GM21723 (cell line): Measurements from ENCODE around the gene MRPL37.
"Not testable (repeated sequence)": the region's sequence is repeated elsewhere in the genome, so short reads cannot be mapped to it uniquely, and the experiment has no call there.

ENCODE experiments used
- ATAC-seq: cut with Tn5 transposase; IDR thresholded peaks from one replicate; pipeline ENCODE4 v1.9.1; 2021; ENCODE audit warnings: mild to moderate bottlenecking, moderate library complexity; ENCODE audit not compliant: unreplicated experiment

Gene MRPL37

DNA sequence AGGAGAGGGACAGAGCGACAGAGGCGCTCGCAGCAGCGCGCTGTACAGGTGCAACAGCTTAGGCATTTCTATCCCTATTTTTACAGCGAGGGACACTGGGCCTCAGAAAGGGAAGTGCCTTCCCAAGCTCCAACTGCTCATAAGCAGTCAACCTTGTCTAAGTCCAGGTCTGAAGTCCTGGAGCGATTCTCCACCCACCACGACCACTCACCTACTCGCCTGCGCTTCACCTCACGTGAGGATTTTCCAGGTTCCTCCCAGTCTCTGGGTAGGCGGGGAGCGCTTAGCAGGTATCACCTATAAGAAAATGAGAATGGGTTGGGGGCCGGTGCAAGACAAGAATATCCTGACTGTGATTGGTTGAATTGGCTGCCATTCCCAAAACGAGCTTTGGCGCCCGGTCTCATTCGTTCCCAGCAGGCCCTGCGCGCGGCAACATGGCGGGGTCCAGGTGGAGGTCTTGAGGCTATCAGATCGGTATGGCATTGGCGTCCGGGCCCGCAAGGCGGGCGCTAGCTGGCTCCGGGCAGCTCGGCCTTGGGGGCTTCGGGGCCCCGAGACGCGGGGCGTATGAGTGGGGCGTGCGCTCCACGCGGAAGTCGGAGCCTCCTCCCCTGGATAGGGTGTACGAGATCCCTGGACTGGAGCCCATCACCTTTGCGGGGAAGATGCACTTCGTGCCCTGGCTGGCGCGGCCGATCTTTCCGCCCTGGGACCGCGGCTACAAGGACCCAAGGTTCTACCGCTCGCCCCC lies at the start of gene MRPL37, which contains the start of gene CYB5RL:
TSS of gene MRPL37 (plus strand) at position 403 of the 754 bp plus-strand sequence. CDS start at position 480, 77 bp downstream.
TSS of gene CYB5RL (minus strand) at position 266 of the 754 bp plus-strand sequence. CDS start 4,414 bp downstream, outside the sequence.
- peak; percentile 94 for ATAC-seq

DNA sequence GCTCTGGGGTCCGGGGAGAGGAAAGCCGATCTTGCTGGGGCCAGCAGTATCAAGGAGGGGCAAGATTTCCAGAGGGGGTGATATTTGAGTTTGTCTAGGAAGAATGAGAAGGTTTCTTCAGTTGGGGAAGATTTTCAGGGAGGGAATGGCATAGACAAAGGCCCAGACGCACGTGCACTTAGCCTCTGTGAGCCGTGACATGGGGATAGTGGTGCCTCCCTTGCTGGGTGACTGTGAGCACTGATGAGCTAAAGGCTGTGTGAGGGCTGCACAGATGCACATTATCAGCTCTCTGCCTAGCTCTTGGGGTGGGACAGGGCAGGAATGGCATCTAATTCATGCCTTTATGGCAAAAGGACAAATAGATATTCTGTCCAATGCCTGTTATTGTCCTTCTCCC lies 49.0 kb upstream of the MRPL37 start:
- ATAC-seq: no peak

DNA sequence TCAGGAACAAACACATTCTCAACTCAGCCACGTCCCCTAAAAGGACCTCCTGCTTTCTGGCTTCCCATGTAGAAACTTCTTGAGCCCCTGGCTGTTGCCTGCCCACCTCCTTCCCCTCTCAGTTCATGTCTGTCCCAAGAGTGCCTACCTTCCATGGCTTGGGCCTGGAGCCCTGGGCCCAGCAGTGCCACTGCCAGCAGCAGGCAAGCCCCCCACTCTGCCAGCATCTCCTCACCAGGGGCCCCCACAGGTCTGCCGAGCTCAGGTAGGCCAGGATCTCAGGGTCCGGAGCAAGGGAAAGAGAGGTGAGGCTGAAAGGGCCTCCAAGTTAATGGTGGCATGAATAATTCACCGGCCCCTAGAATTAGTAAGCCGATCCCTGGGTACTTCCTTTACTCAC lies 47.3 kb upstream of the MRPL37 start, which contains the start of gene CDCP2:
TSS of gene CDCP2 (minus strand) at position 305 of the 400 bp plus-strand sequence. CDS start at position 227, 78 bp downstream.
- ATAC-seq: no peak

DNA sequence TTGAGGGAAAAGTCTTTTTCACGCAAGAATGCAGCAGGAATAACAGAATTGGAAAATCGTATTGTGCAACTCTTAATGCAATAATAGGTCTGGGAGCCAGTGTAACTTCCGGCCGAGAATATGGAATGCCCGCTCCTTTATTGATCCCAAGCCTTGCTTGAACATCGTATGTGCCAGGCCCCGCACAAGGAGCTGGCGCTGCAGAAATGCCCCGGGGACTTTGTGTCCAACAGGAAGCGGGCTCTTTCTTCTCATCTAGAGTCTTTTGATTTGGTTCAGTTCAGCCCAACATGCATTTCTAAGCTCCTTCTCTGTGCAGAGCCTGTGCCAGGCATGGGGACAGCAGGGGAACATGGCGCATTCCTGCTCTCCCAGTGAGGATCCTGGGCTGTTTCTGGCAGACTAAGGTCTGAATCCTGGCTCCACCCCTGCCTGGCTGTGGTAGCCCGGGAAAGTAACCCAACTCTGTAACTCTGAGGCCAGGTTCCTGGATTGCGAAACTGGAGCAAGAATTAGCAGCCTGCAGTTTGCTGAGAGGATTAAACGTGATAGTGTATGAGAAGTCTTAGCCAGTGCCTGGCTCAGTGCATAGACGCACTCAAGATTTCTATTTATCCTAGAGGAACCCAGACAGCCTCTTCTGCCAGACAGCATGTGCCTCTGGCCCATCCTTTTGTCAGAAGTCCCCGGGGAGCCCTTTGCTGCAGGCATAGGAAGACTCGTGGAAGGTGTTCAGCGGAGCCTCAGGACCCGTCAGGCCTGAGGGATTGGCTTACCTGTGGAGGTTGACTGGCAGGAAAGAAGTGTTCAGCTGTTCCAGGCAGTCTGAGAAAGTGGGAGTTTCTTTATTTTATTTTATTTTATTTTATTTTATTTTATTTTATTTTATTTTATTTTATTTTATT lies 46.2 kb upstream of the MRPL37 start:
- ATAC-seq: no peak

DNA sequence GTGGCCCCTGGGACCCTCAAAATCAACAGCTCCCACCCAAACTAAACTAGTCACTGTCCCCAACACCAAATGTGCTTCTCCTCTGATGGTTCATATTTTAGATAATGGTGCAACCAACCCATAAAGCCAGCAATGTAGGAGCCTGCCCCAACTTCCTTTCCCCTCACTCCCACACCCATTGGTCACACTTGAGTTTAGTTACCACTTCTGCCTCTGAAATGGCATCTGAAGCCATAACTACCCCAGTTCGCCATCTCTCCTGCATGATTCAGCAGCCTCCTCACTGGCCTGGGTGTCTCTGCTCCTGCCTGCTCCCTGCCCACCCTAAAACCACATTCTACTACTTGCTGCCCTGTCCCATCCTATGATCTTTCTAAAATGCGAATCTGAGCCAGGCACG lies 43.8 kb upstream of the MRPL37 start:
- no peak for ATAC-seq

DNA sequence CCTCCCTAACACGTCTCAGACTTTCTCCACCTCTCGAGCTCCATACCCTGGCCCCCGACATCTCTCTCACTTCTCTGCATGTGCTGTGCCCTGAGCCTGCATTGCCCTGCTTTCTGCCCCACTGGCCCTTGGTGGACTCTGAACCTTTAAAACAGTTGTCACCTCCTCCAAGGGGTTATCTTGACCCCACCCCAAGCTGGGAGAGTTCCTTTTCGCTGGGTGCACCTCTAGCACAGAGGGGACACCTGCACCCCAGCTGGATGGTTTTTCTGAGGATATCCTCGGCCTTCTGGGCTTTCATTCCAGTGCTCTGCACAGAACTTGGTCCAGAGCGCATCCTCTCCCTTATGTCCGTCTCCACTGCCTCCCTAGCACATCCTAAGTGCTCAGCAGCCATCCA lies 43.0 kb upstream of the MRPL37 start:
- ATAC-seq: no peak

DNA sequence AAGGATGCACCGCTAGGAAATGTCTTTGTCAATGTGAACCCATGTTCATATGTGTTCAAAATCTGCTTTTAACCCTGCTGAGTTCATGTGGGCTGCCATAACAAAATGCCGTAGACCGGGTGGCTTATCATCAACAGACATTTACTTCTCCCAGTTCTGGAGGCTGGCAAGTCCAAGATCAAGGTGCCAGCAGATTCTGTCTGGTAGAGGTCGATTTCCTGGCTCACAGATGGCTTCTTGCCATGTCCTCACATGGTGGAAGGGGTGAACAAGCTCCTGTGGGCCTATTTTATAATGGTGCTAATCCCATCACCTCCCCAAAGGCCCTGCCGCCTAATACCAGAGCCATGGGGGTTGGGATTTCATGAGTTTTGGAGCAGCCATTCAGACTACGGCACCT lies 42.6 kb upstream of the MRPL37 start:
- no peak for ATAC-seq

DNA sequence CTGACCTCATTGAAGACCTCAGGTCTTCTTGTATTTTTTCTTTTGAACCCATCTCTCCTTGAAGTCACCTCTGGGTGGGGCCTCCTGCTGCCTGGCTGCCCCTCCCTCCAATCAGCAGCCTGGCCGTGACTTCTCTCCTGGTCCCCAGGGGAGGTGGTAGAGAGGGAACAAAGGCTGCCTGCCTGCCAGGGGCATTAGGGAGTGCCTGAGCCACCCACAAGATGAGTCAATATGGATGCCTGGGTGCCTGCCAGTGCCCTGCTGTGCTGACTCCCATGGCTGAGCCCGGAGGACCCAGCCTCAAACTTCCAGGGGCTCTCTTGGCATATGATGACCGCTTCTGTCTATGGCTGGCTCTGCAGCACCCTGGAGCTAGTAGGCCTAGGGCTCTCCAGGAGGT lies 41.9 kb upstream of the MRPL37 start:
- no peak for ATAC-seq

DNA sequence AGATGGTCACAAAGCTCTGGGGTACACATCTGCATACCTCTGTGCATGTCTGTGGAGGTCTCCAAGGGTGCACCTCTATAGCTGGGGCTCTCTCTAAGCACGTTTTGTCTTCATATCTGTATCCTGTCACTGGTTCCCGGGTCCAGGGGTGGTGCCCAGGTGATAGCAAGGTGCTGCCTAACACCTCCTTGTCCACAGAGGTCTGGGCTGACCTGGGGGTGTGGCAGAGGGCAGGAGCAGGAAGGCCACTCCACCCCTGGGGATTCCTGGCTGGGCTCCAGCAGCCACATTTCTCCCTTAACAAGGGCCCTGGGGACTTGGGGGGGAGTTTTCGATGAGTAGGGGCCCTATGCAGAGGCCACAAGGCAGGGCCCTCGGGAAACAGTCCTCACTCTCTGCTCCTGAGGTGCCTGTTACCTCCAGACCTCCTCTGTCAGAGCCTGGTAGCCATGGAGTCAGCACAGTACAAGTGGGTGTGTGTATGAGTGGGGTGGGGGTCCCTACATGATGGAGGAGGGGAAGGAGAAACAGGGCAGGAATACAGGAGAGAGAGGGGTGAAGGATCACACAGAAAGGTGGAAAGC lies 40.1 kb upstream of the MRPL37 start:
- ATAC-seq: no peak

DNA sequence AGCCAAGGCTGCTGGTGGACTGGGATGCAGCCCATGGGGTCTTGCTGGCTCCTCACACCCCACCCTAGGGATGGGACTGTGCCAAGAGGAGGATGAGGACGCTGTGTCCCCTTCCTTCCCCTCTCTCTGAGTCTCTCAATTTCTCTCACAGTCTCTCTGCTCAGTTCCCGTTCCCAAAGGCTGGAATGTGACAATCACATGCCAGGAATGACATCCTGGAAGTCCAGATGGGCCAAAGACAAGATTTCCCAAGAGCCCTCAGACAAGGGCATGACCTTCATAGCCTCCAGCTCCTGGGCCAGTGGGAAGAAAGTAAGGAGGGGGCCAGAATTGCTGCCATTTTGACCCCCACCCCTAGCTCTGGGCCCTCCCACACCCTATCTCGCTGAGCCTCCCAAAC lies 39.6 kb upstream of the MRPL37 start:
- no peak for ATAC-seq

DNA sequence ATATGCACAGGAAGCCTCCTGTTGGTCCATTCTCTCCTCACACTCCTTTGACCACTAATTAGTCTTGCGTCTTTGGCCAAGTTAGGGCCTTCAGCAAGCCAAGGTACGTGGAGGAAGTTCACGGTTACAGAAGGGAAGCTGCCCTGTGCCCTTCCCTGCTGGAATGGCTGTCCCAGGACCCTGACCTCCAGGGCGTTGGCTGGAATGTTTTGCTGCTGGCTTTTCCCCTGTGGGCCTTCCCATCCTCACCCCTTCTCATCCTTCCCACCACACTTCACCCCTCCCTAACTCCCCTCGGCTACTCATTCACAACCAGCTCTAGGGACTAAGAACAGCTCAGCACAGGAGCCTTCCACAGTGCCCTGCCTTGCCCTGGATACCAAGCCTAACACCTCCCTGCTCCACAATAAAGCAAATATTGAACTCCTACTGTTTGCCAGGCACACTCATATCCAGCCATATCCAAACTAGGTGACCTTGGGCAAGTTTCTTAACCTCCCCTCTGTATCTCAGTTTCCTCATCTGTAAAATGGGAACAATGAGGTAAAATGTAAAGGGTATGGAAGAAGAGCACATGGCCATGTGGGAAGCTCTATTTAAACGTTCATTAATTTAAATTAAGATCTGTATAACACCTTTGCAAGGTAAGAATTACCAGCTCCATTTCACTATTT lies 38.3 kb upstream of the MRPL37 start:
- no peak for ATAC-seq

DNA sequence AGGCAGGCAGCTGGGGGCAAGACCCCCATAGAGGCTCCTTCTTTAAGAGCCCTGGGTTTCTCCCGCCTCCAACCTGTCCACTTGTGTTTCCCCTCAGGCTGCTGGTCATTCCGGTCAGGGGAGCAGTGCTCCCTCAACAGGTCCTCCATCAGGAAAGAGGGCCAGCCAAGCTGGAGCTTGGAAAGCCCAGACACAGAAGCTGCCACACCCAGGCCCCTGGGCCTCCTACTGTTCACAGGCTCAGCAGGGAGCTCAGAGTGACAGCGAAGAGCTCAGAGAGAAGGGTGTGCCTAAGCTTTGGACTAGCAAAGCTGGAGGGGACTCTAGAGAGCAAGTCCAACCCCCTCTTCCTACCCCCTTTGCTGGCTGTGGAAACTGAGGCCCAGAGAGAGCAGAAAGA lies 36.9 kb upstream of the MRPL37 start:
- no peak for ATAC-seq

DNA sequence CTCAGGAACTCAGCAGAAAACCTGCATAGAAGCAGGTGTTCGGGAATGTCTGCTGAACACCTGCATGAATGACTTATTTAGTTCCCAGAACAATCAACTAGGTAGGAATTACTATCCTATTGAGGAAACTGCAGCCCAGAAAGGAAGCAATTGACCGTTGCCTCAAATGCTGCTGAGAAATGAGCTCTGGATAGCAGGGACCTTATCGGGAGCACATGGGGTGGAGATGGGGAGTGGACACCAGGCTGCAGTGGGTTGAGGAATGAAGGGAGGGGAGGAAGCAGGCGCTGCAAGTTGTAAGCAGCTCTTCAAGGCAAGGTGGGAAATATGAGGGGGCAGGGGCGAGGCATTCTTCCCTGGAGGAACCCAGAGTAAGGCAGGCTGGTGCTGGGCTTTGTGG lies 36.4 kb upstream of the MRPL37 start:
- ATAC-seq: no peak

DNA sequence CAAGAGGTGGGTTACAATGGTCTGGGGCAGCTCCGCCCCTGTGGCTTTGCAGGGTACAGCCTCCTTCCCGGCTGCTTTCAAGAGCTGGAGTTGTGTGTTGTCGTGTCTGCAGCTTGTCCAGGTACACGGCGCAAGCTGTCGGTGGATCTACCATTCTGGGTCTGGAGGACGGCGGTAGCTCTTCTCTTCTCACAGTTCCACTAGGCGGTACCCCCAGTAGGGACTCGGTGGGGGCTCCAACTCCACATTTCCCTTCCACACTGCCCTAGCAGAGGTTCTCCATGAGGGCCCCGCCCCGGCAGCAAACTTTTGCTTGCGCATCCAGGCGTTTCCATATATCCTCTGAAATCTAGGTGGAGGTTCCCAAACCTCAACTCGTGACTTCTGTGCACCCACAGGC lies 34.8 kb upstream of the MRPL37 start:
- ATAC-seq: no peak

DNA sequence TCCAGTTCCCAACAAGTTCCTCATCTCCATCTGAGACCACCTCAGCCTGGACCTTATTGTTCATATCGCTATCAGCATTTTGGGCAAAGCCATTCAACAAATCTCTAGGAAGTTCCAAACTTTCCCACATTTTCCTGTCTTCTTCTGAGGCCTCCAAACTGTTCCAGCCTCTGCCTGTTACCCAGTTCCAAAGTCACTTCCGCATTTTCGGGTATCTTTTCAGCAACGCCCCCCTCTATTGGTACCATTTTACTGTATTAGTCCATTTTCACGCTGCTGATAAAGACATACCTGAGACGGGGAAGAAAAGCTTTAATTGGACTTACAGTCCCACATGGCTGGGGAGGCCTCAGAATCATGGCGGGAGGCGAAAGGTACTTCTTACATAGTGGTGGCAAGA lies 33.6 kb upstream of the MRPL37 start:
- not testable (repeated sequence) for ATAC-seq

DNA sequence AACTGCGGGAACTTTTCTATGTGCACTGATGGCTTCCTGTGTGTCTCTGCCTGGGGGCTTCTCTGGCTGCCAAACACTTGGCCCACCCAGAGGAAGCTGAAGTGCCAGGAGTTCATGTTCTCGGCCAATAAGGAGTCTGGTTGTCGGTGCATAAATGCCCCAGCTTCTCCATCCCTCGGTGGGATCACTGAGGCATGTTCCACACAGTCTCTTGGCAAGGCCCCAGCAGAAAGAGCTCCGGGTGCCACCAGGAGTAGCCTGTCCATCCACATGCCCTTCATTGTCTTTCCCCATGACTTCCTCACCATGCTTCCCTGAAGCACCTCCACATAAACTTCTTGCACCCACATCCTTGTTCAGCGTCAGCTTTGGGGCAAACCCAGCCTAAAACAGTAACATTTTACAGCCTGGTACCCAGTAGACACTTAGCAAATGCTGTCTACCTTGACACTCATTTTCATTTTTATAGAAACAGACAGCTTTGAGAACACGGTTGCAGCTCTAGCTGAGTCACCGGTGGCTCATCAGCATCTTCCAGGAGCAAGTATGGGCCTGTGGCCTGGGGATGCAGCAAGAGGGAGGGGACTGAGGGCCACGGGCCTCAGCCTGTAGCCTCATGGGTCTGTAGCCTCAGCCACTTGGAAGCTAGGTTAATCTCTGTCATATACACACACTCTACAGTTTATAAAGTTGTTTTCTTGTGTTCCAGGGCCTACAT lies 32.4 kb upstream of the MRPL37 start:
- no peak for ATAC-seq

DNA sequence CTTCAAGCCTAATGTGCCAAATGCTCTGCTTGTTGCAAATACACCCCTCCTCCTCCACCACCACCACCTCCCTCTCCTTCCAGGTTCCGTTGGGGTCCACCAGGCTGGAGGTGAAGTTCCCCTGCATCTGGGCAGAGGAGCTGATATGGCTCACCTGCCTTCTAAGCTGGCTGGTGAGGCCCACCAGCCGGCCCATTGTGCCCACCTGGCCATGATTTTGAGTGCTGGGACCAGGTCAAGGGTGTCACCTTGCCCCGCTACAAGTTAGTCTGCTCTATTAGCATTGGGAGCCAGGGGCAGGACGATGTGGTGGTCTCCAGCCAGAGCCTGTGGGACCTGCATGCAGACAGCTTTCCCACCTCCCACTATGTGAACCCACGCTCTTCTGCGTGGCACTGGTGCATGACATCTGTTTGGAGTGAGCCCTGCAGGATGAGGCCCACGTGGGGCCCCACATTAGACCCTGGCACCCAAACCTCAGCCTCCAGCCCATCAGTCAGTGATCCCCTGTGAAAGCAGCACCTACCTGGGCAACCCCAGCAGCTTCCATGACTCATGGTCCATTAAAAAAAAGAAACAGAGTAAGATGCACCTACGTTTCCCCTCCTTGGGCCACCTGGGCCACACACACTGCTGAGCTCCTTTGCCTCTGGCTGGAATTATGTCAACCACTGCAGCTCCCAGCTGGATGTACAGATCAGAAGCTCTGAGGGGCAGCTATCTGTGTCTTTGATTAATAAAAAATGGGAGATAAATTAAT lies 31.6 kb upstream of the MRPL37 start:
- no peak for ATAC-seq

DNA sequence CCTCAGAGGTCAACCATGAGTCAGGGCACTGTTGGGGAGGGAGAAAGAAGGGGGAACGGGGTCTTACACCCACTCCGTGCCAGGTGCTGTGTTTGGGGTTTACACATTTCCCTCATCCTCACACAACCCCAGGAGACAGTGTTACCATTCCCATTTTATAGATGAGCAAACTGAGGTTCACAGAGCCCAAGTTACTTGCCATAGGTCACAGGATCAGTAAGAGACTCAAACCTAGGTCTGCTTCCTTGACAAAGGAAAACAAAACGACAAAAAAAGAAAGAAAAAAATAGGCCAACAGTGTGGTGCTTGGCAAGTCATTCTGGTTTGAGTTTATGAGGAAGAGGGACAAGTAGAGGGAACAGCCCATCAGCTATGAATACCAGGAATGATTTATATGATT lies 30.9 kb upstream of the MRPL37 start:
- ATAC-seq: no peak

DNA sequence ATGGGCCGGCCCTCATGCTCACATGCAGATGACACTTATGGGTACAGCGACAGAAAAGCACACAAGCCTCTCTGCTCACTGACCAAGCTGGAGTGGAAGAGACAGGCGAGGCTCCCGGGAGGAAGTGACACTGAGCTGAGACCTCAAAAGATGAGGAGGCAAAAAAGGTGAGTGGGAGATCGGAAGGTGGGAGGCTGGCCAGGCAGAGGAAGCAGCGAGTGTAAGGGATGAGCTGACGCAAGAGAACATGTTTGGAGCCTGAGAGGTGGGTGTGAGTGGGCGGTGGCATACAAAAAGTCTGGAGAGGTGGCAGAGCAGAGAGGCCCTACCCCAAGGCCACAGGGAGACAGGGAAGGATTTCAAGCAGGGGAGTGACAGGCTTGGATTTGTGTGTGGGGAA lies 29.0 kb upstream of the MRPL37 start:
- no peak for ATAC-seq

DNA sequence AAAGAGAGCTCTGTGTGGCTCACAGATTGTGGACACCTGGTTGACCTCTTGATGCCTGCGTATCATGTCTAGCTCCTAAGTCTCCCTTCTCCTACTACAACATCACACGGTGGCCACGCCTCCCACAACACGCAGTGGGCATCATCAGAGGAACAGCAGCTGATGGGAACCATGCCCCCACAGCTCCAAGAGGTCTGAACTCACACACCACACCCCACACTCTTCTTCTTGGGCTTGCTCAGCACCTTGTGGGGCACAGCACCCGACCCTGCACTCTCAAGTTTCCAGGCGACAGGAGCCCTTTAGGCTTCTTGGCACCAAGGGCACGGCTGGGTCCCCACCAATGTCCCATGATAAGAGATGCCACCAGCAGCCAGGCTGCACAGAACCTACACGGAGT lies 28.4 kb upstream of the MRPL37 start:
- ATAC-seq: no peak
